GM21619 (cell line): ENCODE measurements around the gene CSPG4.
"Not testable (repeated sequence)": the region's sequence is repeated elsewhere in the genome, so short reads cannot be mapped to it uniquely, and the experiment has no call there.

ENCODE experiments used
- ATAC-seq: cut with Tn5 transposase; IDR thresholded peaks from one replicate; pipeline ENCODE4 v1.9.1; 2021; ENCODE audit not compliant: unreplicated experiment

CSPG4 gene

GRCh38 chr15:75725006-75725718 is 12.5 kb upstream of the CSPG4 start:
- ATAC-seq = no peak

GRCh38 chr15:75723847-75724660 is 11.4 kb upstream of the CSPG4 start:
- ATAC-seq = no peak

GRCh38 chr15:75723171-75723846 is 10.7 kb upstream of the CSPG4 start:
- ATAC-seq = no peak

- ATAC-seq = no peak
Measured at GRCh38 chr15:75721923-75722870, 9.5 kb upstream of the CSPG4 start.

GRCh38 chr15:75721480-75721922 is 8.9 kb upstream of the CSPG4 start:
- ATAC-seq = no peak

- ATAC-seq = no peak
Measured at GRCh38 chr15:75720787-75721479, 8.3 kb upstream of the CSPG4 start.

GRCh38 chr15:75720297-75720696 is 7.6 kb upstream of the CSPG4 start:
- ATAC-seq = no peak

- ATAC-seq = no peak
Measured at GRCh38 chr15:75718328-75718727, 5.7 kb upstream of the CSPG4 start.

- not testable (repeated sequence) for ATAC-seq
Measured at GRCh38 chr15:75717001-75717400, 4.4 kb upstream of the CSPG4 start.

- ATAC-seq = not testable (repeated sequence)
Measured at GRCh38 chr15:75716249-75716950, 3.8 kb upstream of the CSPG4 start.

- ATAC-seq = not testable (repeated sequence)
Measured at GRCh38 chr15:75715312-75715832, 2.7 kb upstream of the CSPG4 start.

GRCh38 chr15:75714195-75714594 is 1.5 kb upstream of the CSPG4 start:
- ATAC-seq = no peak

GRCh38 chr15:75713338-75713895 is 769 bp upstream of the CSPG4 start:
- no peak for ATAC-seq

GRCh38 chr15:75711495-75711894 is 1.2 kb downstream of the CSPG4 start:
- not testable (repeated sequence) for ATAC-seq

- ATAC-seq = not testable (repeated sequence)
Measured at GRCh38 chr15:75710874-75711273, 1.8 kb downstream of the CSPG4 start.

- not testable (repeated sequence) for ATAC-seq
Measured at GRCh38 chr15:75709458-75709857, 3.2 kb downstream of the CSPG4 start.

- ATAC-seq = no peak
Measured at GRCh38 chr15:75706682-75706954, 6.0 kb downstream of the CSPG4 start.

- no peak for ATAC-seq
Measured at GRCh38 chr15:75705854-75706681, 6.6 kb downstream of the CSPG4 start.
